Effector CD4-positive, alpha-beta T cell (primary cell): ENCODE measurements around the gene GPR33.
"Not testable (repeated sequence)": the region's sequence is repeated elsewhere in the genome, so short reads cannot be mapped to it uniquely, and the experiment has no call there.

Source experiments
- DNase-seq: peaks from one replicate; pipeline ENCODE4 v3.0.0-alpha.2; 2020

The GPR33 gene

DNA sequence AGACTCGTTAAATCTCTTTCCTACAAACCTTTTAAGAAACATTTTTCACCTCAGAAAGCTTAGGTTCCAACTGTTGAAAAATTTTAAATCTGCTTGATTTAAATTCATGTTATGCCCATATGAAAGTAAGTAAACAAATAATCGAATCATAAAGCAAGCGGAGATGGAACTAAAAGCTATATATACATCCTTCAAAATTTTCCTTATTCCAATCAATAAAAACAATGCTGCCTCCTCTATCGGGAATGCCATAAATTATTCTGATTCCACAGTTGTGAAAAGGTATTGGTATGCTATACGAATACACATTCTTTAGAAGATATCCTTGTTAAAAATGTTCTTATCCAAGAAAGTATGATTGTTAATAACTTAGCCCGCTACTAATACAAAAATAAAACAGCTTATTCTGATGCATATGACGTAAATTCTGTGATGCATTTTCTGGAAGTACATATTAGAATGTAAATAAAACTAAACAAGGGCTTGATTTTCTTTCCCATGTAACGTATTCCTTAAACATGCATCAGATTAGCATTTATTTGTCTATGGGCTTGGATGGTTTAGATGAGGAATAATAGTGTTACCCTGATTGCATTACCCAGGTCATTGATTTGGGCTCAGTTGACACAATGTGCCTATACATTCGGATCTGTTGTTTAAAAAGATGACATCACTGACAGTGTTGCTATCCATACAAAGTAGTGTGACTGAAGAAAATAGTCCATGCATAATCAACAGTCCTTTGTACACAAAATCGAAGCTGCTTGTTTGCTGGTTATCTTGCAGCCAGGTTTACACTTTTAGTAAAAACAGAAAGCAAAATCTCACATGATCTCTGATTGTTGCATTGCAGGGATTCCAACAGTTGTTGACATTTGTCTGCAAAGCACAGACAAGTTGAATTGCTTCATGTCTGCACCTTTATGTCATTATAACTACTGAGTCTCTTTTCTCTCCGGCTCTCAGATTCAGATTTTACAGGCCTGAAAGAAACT is 29.9 kb downstream of the GPR33 start:
- DNase-seq = no peak

DNA sequence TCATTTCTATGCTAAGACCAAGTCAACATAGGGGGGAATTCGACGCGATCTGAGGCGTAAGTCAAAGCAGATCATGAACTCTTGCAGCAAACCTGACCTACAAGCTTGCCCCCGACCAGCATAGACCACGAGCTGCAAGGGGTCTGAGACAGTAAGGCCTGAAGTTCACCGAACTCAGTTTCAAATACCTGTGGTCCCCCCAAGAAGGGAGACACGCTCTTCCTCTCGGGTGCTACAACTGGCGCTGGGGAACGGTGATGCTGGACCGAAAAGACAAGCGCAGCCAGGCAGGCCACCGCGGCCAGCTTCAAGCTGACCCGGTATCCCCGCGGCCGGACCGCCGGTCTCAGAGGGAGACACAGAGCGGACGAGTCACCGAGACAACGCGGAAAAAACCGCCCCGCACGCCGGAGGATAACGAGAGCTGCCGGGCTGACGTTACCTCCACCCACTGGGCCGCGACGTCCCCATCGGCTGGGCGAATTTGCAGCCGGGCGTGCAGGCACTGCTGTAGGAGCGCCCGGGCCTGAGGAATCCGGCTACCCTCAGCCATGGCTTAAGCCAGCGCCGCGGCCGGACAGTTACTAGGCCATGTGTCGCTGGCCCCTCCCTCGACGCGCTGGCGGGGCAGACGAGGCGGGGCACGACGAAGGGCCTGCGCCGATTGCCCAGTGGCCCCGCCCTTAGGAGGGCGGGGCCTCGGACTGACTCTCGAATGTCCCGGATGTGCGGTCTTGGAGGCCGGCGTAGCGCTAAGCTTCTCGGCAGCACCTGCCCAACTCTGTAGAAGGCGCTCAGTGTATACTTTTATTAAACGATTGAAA is 30.8 kb downstream of the GPR33 start, which contains the start of gene DTD2:
Gene DTD2 (minus strand): TSS at position 666 of the 824 bp plus-strand sequence. CDS start 113 bp downstream, at position 553.
- DNase-seq = peak; percentile 89

DNA sequence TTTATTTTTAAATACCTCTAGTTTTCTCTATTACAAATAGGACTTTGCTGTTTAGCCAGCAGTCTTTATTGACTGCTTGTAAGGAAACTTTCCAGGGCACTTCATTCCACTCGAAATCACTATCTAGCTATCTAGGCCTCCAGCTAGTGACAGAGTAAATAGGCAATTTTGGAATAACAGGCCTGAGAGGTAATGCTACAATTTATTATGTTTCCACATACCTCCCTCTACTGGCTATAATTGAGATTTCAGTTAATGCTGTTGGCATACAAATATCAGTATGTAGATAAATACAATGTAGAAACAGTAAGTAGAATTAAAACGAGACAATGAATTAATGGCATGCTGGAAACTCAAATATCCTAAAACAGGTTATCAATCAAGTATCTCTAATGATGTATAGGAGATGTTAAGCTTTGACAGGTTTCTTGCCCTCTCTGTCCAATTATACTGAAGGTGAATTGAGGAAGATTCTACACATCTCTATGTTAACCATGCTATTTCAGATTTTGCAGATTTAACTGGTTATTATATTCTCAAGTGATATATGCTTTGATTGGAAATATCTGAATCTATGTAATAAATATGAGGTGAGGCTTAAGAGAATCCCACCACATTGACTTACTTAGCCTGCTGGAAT is 37.7 kb downstream of the GPR33 start:
- no peak for DNase-seq

DNA sequence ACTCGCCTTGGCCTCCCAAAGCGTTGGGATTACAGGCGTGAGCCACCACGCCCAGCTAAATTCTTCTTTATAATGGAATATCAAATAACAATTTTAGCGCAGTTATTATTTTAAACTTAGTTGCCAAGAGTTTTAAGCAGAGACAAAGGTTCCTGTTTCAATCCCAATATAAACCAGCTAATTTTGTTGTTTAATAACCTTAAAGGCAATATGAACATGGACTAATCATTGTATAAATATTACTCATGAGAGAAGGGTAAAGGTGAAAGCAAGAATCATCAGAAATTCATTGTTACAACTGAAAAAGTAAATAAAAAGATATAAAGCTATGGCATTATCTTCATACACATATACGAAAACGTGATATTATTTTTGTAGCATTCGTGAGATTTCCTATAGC is 38.7 kb downstream of the GPR33 start:
- DNase-seq = no peak

DNA sequence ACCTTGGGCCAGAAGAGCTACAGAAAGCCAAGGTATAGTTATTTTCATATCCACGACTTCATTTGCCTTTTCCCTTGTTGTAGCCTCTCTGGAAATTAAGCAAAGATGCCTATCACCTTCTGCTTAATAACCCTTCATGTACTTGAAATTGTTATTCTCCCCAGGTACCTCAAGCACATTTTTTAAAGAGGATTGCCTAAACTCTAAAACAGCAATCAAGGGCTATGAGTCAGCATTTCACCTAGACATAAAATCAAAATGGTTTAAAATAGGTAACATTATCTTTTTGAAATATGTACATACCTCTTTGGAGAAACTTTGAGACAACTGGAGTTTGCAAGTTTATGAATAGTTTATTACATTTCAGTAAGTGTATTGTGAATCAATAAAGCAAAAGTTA is 42.1 kb downstream of the GPR33 start:
- no peak for DNase-seq

DNA sequence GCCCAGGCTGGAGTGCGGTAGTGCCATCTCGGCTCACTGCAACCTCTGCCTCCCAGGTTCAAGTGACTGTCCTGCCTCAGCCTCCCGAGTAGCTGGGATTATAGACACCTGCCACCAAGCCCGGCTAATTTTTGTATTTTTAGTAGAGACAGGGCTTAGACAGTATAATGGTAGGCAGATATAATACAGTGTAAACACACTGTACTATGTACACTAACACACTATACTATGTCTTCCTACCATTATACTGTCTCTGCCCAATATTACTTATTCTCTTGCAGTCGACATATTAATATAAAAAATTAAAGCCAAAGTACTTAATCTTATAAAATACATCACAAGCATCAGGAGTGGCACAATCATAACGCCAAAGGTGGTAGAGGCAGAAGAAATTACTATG is 45.6 kb downstream of the GPR33 start:
- no peak for DNase-seq

DNA sequence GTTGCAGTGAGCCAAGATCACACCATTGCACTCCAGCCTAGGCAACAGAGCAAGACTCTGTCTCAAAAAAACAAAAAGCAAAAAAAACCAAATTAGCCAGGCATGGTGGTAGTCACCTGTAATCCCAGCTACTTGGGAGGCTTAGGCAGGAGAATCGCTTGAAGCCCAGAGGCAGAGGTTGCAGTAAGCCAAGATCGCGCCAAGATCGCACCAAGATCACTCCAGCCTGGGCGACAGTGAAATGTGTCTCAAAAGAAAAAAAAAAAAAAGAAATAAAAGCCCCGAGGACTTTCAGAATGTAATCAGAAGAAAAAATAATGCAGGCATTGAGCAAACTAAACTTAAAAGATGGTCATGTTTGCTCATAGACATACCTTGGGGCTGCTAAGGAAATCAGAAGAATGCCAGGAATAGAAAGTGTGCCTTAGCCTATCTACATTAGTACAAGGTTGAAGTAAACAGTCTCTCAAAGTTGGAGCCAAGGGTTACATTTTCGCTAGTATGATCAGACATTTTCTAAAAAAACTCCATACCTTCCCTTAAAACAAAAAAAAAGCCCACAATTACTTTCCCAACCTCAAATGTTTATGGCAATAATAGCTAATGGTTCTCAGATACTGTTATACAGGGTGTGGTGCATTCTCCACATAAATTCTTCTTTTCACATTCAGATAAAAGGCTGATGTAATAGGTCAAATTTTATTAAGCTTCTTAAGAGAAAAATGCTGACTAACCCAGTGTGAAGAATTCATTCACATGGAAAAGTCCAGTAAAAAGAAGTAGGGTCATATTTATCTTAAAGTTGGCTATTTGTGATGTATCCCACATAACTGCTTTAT is 46.3 kb downstream of the GPR33 start:
- DNase-seq = no peak

DNA sequence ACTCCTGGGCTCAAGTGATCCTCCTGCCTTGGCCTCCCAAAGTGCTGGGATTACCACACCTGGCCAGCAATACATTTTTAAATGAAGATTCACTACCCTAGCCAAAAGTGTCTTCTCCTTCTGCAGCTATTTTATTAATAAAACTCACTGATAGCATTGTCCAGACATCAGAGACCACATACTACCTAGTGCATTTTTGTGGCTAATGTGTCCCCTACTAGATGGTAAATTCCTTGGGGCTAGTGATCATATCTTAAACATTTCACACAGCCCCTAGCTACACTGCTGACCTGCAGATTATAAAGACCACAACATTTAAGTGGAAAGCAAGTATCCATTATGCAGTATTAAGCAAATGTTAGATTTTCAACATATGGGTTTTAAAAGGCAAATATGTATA is 47.6 kb downstream of the GPR33 start:
- DNase-seq = no peak

DNA sequence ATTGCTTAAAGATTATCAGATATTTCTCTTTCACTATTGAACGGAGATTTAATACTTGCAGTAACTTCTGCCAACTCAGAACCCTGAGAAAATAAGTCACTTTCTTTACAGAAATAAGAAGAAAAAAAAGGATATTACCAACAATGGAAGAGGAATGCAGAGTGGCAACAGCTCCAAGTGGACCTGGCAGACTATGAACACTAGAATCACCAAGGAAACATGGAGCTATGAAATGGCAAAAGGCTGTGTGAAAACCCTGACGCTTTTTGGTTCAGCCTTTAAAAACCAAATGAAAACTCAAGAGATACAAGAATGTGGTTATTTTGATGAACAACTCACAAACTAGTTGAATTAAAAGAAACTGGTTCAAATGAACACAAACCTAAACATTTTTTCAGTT is 48.3 kb downstream of the GPR33 start:
- no peak for DNase-seq

DNA sequence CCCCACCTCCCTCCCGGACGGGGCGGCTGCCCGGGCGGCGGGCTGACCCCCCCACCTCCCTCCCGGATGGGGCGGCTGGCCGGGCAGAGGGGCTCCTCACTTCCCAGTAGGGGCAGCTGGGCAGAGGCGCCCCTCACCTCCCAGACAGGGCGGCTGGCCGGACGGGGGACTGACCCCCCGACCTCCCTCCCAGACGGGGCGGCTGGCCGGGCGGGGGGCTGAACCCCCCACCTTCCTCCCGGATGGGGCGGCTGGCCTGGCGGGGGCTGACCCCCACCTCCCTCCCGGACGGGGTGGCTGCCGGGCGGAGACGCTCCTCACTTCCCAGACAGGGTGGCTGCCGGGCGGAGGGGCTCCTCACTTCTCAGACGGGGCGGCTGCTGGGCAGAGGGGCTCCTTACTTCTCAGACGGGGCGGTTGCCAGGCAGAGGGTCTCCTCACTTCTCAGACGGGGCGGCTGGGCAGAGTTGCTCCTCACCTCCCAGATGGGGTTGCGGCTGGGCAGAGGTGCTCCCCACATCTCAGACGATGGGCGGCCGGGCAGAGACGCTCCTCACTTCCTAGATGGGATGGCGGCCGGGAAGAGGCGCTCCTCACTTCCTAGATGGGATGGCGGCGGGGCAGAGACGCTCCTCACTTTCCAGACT is 50.7 kb downstream of the GPR33 start:
- DNase-seq = not testable (repeated sequence)

DNA sequence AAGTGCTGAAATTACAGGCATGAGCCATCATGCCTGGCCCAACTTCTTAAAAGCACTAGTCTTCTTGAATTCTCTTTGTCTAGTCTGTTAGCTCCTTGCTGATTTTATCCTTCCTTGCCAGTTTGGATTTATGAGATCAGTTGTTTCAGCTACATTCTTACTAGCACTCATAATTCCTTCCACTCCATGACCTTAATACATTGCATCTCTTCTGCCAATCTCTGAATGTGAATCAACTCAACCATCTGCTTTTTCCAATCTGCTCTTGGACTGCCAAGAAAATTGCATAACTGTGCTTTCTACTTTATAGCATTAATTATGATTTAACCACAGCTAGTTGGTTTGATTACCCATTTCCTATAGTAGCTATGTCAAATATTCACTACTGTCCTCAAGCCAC is 52.6 kb downstream of the GPR33 start:
- no peak for DNase-seq
